ENCODE results near the gene SMCO4.
A peak's percentile ranks its signal among the peaks of the same experiment; 100 is the strongest.

The SMCO4 gene

DNA sequence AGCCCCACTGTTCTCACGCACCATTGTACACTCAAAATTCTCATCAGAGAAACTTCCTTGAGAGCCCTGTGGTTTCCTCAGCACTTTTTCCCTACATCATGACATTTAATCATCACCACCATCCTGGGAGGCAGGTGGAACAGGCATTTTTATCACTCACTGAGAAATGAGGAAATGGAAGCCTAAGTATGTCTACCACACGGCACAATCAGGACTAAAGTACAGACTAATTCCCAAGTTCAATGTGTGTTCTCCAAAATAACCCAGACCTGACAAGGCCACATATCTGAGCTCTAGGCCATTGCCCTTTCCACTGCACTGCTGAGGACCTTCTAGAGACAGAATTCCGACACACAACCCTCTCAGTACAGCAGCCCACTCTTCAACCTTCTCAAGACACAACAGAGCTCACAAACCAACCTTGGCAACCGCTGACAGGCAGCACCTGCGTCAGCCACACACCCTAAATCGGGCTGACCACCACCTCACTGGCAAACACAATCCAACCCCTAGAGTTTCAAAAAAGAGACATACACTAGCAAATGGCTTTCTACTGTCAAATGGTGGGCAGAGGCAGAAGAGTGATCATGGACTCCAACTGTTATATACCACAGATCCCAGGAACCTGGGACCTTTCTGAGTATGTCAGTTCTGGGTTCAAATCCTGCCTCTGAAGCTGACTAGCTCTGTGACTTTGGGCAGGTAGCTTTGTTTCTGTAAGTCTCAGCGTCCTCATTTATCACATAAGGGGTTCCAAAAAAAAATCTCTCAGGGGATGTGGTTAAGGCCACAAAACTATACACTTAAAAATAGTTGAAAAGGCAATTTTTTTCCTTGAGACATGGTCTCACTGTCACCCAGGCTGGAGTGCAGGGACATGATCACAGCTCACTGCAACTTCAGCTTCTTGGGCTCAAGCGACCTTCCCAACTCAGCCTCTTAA, 16.3 kb downstream of the SMCO4 start:
- DNase-seq: no peak

DNA sequence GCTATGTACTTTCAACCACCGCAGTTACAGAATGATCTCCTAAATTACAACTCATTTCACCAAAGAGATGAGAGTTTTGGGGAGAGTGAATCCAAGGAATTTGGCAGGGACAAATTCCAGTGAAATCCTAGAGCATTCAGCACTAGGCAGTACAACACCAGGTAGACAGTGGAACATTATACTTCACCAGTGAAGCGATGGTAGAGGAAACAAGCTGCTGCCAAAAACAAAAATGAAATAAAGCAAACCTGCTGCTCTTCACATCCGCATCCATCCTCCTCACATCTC, 16.9 kb downstream of the SMCO4 start:
- no peak for DNase-seq

DNA sequence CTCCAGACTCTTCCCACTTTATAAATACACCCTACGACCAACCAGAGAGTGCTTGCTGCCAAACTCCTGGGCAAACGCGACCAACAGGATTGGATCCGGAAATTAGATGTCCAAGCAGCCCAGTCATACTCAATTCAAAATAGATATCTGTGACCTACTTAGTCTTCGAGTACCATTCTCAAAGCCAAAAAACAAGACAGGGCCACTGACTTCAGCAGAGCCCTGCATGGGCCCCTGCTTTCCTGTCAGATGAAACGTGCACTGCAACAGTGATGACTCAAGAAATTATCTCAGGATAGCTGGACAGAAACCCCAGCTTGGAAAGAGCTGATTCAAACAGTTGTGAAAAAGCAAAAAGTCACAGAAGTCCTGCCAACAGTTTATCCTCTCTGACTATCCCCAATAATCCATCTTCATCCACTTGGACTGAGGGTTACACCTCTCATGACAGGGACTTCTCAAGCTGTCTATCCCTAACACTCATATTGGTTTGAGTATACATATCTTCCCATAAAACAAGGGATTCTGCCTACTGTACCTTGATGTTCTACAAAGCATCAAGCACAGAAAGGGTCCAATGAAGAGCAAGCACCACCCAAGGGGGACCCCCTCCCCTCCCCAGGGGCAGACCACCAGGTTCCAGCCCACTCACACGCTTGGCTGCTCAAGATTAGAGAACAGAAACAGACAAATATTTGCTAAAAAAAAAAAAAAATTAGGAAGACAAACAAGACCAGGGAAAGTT, 17.4 kb downstream of the SMCO4 start:
- DNase-seq: no peak

DNA sequence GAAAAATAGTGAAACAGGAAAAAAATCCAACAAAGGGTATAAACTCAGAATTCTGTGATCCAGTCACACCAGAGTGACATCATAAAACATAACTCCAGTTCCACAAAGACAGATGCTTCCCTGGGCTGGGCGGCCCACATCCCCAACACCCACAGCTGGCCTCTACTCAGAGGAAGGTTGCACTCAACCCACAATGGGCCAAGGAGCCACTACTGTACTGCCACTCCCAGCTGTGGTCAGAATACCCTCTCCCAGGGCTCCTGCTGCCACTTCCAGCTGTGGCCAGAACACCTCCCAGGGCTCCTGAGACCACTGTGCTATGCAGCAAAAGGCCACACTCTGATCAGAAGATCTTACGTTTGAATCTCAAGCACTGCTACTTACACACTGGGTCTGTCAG, 18.3 kb downstream of the SMCO4 start:
- no peak for DNase-seq

DNA sequence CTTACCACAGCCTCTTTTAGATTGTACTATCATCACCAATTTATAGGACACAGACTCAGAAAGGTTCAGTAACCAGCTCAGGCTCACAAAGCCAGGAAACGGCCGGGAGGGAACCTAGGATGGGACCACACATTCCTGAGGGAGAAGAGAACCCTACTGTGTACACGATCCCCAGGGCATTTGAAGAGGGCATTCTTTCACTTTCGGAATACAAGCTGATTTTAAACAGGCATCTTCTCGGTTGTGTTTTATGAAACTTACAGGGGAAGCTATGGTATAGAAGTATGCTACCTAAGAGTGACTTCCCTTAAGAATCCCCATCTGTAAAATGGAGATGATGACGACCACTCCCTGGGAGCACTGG, 19.0 kb downstream of the SMCO4 start:
- DNase-seq: no peak

DNA sequence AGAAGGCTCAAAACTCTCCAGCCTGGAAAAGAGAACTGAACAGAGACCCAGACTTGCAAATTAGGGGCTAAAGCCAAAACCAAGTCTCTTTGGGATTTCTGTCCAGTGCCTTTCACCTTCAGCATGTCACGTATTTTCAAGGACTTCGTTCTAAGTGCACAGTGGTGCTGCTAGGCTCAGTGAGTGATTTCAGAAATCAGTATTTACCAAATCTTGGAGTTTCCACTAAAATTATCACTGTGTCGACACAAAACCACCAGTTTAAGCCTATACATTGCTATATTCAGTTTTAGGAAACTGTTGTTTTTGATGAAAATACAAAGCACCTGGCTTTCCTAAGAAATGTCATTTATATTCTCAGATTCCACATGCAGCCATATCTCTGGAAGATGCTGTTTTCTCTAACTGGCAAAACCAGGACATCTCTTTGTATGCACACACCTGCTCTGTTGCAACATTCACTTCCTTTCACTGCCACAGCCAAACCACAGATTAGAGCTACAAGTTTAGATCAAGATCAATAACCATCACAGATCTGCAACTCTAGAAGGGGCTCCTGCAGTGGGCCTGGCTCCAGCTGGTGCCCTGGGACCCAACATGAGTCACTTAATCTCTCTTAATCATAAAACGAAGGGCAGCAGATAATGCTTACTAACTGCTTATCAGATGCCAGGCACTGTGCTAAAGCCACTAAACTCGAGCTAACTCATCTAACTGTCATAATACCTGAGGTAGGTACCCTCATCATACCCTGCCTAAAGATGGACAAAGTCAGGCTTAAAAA, 22.3 kb downstream of the SMCO4 start:
- no peak for DNase-seq

DNA sequence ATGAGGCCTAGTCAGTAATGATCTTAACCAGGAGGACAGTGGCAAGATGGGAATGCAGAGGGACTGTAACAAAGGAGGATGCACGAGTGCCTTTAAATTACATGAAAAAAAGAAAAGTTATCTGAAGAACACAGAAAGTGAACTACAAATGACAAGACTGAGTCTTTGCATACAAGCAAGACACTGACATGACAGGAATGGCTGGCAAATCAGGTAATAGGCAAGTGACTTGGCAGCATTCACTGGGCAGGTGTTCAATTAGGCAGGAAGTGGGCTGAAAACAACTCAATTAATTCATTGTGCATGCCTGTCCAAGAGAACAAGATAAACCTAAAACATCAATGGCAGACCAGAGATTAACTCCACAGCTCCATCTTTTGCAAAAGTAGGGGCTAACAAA, 24.0 kb downstream of the SMCO4 start:
- peak; percentile 31 for DNase-seq

DNA sequence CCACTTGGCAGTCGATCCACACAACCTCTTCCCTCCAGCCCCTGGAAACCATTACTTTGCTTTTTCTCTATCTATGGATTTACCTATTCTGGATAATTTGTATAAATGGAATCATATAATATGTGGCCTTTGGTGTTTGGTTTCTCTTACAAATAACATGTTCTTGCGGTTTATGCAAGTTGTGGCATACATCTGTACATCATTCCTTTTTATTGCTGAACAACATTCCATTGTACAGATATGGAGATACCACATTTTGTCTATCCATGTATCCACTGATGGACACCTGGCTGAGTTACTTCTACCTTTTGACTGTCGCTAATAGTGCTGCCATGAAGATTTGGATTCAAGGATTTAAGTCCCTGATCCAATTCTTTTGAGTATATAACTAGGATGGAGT, 25.1 kb downstream of the SMCO4 start:
- DNase-seq: no peak

DNA sequence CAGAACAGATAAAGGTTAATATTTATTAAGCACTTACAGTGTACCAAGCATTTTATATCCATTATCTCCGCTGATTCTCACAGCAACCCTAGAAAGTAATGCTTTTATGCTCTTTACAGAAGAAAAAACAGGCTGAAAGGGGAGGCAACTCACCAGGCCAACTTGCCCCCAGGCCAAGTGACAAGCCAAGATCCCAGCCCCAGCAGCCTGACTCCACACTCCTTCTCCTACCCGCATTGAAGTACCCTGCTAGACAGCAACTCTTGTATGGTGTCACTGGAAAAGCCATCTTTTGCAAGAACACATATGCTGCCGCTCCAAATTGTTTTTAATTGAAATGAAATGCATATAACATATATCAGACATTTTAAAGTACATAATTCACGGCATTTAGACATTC, 25.6 kb downstream of the SMCO4 start:
- no peak for DNase-seq

DNA sequence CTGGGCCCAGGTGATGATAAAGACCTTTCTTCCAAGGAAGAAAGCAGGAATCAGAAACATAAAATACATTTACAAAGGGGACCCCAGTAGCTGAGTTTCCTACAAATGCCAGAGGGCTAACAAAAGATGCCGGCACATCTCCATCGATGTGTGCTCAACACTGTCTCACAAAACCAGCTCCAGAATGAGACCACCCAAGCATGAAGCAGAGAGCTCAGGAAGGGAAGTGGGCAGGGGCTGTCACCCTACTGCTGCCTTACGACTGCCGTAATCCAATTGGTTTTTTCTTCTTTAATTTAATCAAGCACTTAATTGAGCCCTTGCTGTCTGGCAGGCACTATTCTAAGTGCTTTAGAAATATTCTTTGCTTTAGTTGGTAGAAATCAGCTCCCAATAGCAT, 26.1 kb downstream of the SMCO4 start:
- DNase-seq: no peak

DNA sequence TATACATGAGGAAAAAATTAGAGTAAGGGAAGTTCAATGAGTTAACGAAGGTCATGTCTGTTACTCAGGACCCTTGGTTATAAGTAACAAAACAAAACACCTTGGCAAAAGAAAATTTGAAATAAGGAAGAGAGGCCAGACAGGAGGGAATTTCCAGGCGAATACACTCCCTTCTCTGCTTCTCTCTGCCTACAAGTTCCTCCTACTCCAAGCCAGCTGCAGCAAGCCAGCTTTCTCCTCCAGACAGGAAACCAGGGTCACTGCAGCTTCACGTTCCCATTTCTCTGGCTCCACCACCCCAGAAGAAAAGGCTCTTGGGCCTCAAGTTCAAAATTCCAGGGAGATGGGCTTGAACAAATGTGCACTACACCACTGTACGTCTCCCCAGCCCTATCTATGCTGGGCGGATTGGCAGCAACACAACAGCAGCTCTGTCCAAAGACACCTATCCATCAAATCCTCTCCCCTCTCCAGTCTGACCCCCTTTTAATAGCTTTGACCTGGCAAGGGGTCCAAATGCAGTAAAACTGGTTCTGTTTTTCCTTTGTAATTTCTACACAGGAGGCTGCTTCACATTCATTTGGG, 27.7 kb downstream of the SMCO4 start:
- no peak for DNase-seq

DNA sequence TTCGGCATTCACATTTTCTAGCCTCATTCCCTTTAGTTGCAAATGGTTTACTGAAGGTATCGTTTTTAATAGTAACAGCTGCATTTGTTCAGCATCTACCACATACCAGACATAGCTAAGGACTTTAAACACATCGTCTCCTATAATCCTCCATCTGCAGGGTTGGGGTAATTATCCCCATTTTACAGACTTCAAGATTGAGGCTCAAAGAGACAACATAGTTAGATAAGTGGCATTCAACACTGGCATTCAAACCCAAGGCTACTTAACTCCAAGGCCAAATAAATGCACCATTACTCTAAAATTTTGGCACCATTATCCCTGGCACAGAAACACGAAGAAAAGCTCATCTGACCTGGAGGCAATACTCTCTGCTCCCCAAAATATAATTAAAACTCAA, 28.5 kb downstream of the SMCO4 start:
- no peak for DNase-seq

DNA sequence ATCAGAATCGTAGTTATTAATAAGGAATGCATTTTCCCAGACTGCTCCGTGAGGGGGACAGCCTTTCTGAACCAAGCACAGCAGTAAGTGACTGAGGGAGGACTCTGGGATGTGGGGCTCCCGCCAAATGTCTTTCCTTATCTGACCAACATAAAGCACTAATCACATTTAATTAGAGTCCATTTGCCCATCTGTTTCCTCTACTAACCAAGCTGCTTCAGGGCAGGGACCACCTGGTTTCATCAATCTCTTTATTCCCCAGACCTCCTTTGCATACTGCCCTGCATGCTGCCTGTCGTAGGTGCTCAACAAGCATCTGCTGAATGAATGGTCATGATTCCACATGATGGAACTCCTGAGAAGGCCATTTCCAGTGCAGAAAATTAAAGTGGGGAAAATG, 29.4 kb downstream of the SMCO4 start:
- no peak for DNase-seq

DNA sequence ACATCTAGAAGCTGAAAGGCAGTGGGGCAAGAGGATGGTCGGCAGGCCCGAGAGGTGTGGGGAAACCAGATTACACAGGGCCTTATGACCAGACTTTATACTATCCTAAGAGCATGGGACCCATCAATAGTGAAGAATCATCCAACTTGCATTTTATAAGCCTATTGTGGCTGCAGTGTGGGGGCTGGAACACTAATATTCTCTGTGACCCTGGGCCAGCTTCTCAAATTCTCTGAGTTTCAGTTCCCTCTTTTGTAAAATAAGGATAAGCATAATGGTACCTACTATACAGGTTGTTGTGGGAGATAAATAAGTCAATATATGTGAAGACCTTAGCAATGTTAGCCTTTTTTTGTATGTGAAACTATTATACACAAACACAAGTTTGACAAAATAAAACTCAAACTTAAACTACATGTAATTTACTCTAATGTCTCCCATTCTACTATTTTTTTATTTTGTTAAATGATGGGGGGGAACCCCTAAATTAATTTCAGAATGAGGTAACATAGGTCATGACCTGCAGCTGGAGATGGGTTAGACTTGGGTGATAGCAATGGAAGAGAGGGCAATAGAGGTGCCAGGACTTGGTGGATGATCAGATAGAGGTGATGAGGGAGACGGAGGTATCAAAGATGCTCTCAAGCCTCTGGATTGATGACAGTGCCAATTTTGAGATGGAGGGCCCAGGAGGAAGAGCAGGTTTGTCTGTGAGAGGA, 30.1 kb downstream of the SMCO4 start:
- DNase-seq: no peak

DNA sequence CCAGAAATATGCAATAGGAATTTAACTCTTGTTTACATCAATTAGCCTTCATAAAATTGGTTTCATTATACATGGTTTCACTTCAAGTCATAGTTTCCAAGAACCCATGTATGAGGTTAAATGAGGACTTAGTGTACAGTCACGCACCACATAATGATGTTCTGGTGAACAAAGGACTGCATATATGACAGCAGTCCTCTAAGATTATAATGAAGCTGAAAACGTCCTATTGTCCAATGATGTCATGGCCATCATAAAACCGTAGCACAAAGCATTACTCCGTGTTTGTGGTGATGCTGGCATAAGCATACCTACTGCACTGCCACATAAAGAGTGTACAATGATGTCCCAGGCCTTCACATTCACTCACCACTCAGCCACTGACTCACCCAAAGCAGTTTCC, 31.1 kb downstream of the SMCO4 start:
- DNase-seq: no peak

DNA sequence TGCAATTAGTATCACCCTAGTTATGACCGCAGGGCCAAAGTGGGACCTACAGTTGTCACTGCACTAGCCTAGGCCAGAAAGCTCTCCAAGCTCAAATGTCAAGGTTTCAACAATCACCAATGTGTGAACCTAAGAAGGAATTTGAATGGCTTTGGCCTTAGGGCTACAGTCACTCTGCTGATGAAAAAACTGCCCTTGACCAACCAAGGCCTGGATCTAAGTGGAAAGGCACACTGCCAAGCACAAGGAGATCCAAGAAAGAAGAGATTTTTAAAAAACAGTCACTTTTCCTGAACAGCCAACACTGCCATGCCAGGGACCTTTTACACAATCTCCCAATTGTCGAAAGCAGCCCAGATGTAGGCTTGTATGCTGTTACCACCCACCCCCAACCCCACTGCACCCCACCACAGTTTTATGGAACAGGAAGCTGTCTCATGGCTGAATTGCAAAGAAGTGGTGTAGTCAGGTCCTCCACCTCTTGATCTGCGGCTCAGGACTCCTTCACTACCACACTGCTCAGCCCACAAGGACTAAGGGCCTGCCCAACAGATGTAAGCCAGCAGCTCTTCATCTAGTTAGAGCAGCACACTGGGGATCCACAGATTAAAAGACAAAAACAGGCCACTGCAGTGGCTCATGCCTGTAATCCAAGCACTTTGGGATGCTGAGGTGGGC, 32.9 kb downstream of the SMCO4 start:
- no peak for DNase-seq

DNA sequence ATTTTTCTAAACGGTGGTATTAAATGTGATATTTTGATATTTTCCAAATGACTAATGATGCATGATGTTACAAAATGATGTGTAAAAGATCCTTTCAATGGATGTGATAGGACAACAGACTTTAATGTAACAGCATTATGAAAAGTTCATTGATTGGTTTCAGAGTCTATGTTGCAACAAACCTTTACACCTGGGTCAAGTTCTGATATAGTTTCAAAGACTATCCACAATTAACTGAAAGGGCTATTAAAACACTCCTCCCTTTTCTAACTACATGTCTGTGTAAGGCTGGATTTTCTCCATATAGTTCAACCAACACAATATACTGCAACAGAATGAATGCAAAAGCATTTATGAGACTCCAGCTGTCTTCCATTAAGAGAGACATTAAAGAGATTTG, 35.7 kb downstream of the SMCO4 start:
- DNase-seq: no peak

DNA sequence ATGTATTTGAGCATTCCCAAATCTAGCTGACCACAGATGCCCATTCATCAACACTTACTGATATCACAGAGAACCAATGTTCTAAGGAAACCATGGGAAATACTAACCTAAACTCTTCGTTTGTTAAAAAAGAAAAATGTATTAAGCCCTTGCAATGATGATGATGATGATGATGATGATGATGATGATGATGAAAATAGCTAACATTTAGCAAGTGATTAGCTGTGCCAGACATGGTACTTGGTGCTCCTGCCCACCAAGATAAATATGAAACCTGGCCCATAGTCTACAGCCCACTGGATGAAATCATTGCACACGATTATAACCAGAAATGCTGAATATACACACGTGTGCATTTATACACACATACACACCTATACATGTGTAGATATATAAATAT, 37.5 kb downstream of the SMCO4 start:
- DNase-seq: no peak

DNA sequence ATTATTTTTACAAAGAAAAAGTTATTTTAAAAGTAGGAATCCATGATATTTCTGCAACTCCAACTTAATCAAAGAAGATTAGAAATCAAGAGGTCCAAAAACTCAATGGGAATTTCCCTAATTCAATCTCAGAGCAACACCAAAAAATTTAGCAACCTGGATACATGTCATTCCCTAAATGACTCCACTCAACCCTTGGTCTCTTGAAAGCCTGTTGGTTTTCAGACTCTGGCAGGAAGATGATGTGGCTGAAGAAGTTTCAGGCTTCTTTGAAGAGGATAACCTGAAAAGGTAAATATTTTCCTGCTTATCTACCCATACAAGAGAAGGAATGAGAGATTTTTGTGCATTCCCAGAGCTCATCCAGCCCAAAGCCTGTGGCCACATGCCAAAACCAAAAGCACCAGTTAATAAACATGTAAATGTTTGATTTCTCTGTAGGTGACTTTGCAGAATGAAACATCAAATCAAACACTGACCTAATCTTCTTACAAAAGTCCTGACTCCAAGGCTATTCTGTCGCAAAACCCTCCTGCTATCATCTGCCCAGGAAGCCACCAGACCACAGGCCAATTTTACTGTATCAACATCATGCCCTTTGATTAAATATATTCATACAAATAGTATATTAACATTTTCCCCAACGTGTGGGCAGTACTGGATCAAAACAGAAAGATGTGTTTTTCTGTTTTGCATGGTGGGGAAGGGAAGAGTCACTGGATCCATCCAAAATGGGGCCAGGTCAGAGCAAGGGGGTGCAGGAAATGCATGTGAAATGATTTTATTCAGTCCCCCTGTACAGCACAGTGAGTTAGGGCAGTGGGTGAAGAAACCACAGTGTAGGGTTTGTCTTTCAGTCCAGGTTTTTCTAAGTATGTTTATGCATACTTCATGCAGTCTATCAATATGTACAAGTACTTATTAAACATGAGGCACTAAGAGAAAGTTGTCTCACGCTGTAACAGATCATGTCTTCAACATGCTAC, 38.8 kb downstream of the SMCO4 start:
- no peak for DNase-seq

DNA sequence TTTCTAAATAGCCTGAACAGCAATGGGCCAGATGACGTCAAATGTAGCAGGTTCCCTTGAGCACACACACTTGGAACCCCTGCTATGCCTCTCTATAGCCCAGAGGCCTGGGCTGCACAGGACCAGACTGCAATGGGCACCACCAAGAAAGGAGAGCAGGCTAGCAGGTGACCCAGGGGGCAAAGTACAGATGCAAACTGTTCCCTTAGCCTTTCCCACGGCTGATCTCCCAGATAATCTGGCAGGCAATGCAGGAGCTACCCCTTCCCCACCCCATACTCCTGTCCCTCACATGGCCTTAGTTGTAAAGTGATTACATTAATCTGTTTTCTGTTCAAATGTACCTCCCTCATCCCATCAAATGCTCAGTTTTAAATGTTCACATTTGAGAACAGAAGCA, 41.3 kb downstream of the SMCO4 start:
- DNase-seq: no peak

DNA sequence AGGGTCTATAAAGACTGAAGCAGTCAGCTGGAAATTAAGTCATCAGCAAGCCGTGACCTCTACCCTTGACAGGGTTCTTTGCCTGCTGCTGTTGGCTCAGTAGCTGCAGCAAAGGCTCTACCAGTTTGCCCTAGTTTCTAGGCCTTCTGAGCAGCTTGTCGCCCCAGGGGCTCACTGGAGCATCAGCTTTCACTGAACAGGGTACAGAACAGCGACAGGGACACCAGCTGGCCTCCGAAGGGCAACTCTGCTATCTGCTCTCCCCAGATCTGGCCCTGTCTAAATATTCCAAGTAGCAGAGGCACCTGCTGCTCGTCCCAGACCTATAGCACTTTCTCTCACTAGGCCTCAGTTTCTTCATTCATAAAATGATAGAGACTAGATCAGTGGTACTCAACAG, 42.4 kb downstream of the SMCO4 start:
- peak; percentile 20 for DNase-seq

Data from NCI-H1694 treated with DMSO at 0.1 percent for 48 hours (cell line).